Measurements from ENCODE around the gene ANO2. TPM values are rescaled to one million over a fixed set of nuclear protein-coding genes. Genes with fewer than 3 reads are reported as not detected.

Gene ANO2
- 1 to 10 TPM; 1.3 to 1.4 TPM for polyA plus RNA-seq

DNA sequence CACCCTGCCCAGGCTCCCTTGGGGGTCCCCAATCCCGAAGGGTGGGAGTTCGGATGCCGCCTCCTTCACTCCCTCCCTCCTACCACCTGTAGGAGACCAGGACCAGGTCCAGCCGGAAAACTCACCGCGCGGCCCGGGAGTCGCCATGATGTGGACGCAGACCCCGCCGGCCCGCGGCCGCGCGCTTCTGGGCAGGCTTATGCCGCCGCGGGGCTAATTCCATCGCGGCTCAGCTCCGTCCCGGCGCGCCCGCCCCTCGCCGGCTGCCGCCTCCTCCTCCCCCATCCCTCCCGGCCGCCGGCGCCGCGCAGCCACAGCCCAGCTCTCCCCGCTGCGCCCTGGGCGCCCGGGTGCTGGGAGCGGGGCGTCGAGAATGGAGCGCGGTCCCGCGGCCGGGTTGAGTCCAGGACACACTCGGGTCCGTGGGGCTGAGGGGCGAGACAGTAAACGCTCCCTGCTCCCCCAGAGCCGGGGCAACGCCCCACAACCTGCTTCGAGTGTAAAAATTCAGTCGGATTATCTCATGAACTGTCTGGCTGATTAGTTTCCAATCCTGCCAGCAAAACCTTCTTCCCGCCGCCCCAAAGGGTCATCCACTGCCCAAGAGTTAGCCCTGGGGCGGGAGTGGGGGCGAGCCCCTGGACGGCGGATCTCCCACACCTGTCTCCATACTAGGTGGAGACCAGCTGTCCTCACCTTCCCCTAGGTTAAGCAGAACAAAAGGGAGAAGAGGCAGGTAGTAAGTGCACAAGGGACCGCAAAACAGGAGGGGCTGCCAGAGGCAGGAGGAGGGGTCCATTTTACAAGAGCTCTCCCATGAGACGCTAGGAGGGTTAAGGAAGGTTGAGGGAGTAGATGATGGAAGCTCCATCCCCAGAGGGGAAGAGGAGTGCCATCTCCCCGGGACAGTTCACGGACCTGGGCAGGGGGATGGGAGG lies at the start of gene ANO2:
ANO2 (minus strand) TSS at position 189 of the 938 bp plus-strand sequence; CDS start at position 147, 42 bp downstream.
- peak within 1 kb of the TSS; percentile 25 to 40 for H3K4me3 ChIP-seq (ENCODE audit: low read depth in 1 of 2, low read length in 2 of 2)
- peaks cover 0 to 5% of the 10 kb centered on the region in 2 donors for H3K27me3 ChIP-seq (ENCODE audit: control insufficient read depth in 1 of 2, insufficient read depth in 2 of 2, low read length in 2 of 2)
- H3K36me3 ChIP-seq (ENCODE audit: control insufficient read depth in 2 of 2, insufficient read depth in 2 of 2, low read length in 1 of 2), result peaks cover 0 to 10% of the 10 kb centered on the region in 2 donors
- no peak within 1 kb of the TSS for H3K27ac ChIP-seq (ENCODE audit: low read depth in 2 of 2, low read length in 1 of 2)
- 7 to 10% methylated on average over 55 to 66 of the region's 66 CpGs for WGBS, 2 donors
- no peaks in the 10 kb centered on the region for H3K9me3 ChIP-seq (ENCODE audit: control insufficient read depth in 2 of 2, insufficient read depth in 1 of 2, low read depth in 1 of 2, low read length in 1 of 2)
- peaks cover 0 to 3% of the 10 kb centered on the region in 2 donors for H3K4me1 ChIP-seq (ENCODE audit: control insufficient read depth in 2 of 2, insufficient read depth in 2 of 2, low read length in 1 of 2)

DNA sequence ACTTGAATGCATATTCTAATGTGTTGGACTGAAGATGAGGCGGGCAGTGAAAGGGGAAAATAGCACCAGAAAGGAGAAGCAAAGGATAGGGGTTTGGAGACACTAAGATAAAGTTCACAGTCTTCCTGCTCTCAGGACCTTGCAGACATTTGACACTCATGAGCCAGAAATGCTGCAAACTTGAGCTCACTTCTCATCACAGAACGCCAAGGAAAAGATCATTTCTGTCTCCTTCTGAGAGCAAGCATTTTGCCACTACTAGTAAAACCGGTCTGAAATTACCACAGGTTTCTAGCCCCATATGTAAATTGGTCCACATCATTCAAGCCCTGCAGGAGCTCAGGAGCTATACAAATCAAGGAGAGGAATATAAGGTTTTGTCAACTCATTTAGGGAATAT lies 44.6 kb upstream of the ANO2 start:
- Histone ChIP-seq H3K27me3 (ENCODE audit: control insufficient read depth in 1 of 2, insufficient read depth in 2 of 2, low read length in 2 of 2) (no peaks in the 10 kb centered on the region), H3K27ac (ENCODE audit: low read depth in 2 of 2, low read length in 1 of 2) (no peak overlapping the region), H3K36me3 (ENCODE audit: control insufficient read depth in 2 of 2, insufficient read depth in 2 of 2, low read length in 1 of 2) (peaks cover 0 to 13% of the 10 kb centered on the region in 2 donors), H3K9me3 (ENCODE audit: control insufficient read depth in 2 of 2, insufficient read depth in 1 of 2, low read depth in 1 of 2, low read length in 1 of 2) (no peaks in the 10 kb centered on the region), H3K4me3 (ENCODE audit: low read depth in 1 of 2, low read length in 2 of 2) (no peak overlapping the region), H3K4me1 (ENCODE audit: control insufficient read depth in 2 of 2, insufficient read depth in 2 of 2, low read length in 1 of 2) (peaks cover 0 to 3% of the 10 kb centered on the region in 2 donors)
- WGBS, 2 donors, result 84 to 88% methylated on average over 3 of the region's 3 CpGs

DNA sequence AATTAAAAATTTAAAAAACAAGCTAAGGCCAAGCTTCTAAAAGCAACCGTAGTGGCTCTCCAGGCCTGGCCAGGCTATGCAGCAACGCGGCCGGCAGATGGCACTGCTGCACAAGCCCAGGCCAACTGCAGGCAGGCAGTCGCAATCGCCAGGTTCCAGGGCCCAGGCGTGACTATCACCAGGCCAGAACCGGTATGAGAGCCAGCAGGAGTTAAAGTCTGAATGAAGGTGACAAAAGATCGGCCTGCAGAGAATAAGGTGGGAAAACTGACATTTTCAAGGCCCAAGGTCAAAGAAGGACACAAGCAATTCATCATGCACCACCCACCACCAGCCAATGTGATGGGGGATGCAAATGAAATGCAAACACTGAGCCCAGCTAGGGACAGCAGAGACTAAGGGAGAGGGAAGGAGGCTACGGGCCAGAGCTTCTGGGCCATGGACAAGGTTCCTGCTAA lies 43.6 kb upstream of the ANO2 start:
- no peak overlapping the region for H3K4me3 ChIP-seq (ENCODE audit: low read depth in 1 of 2, low read length in 2 of 2)
- peaks cover 0 to 8% of the 10 kb centered on the region in 2 donors for H3K36me3 ChIP-seq (ENCODE audit: control insufficient read depth in 2 of 2, insufficient read depth in 2 of 2, low read length in 1 of 2)
- H3K9me3 ChIP-seq (ENCODE audit: control insufficient read depth in 2 of 2, insufficient read depth in 1 of 2, low read depth in 1 of 2, low read length in 1 of 2), result no peaks in the 10 kb centered on the region

DNA sequence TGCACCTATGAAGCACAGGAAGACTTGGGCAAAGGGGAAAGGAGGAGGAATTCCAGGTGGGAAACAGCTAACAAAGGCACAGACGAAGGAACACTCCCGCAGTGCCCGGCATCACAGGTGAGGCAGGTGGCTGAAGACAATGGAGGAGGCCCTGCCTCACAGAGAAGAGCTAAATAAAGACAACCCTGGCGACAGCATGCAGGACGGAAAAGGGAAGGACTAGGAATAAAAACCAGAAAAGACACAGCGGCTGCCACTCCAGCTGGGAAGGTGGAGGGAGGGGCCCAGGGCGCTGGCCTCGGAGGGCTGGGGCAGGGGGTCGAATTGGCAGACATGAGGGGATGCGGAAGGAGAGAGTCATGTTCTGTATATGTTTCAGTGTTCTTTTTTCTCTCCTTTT lies 43.0 kb upstream of the ANO2 start:
- 66 to 71% methylated on average over 10 of the region's 10 CpGs for WGBS, 2 donors
- no peaks in the 10 kb centered on the region for H3K27me3 ChIP-seq (ENCODE audit: control insufficient read depth in 1 of 2, insufficient read depth in 2 of 2, low read length in 2 of 2)
- H3K9me3 ChIP-seq (ENCODE audit: control insufficient read depth in 2 of 2, insufficient read depth in 1 of 2, low read depth in 1 of 2, low read length in 1 of 2), result no peaks in the 10 kb centered on the region
- peaks cover 0 to 3% of the 10 kb centered on the region in 2 donors for H3K4me1 ChIP-seq (ENCODE audit: control insufficient read depth in 2 of 2, insufficient read depth in 2 of 2, low read length in 1 of 2)
- peaks cover 0 to 8% of the 10 kb centered on the region in 2 donors for H3K36me3 ChIP-seq (ENCODE audit: control insufficient read depth in 2 of 2, insufficient read depth in 2 of 2, low read length in 1 of 2)
- no peak overlapping the region for H3K27ac ChIP-seq (ENCODE audit: low read depth in 2 of 2, low read length in 1 of 2)
- H3K4me3 ChIP-seq (ENCODE audit: low read depth in 1 of 2, low read length in 2 of 2), result no peak overlapping the region

More for the DNA sequence above, 43.6 kb upstream of the ANO2 start:
- Histone ChIP-seq H3K4me1 (ENCODE audit: control insufficient read depth in 2 of 2, insufficient read depth in 2 of 2, low read length in 1 of 2) (peaks cover 0 to 3% of the 10 kb centered on the region in 2 donors), H3K27me3 (ENCODE audit: control insufficient read depth in 1 of 2, insufficient read depth in 2 of 2, low read length in 2 of 2) (no peaks in the 10 kb centered on the region), H3K27ac (ENCODE audit: low read depth in 2 of 2, low read length in 1 of 2) (no peak overlapping the region)
- 2 to 4% methylated on average over 10 of the region's 10 CpGs for WGBS, 2 donors

DNA sequence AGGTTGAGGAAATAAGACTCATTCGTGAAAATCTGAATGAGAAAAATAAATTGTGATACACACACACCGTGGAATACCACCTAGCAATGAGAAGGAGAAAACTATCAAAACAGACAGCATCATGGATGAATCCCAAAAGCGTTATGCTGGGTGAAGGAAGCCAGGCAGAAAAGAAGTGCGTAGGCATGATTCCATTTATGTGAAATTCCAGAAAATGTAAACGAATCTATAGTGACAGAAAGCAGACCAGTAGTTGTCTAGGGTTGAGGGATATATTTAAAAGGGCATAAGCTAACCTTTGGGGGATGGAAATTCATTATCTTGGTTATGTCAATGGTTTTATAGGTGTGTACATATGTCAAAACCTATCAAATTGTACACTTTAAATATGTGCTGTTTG lies 42.5 kb upstream of the ANO2 start:
- H3K36me3 ChIP-seq (ENCODE audit: control insufficient read depth in 2 of 2, insufficient read depth in 2 of 2, low read length in 1 of 2), result peaks cover 0 to 12% of the 10 kb centered on the region in 2 donors
- H3K4me1 ChIP-seq (ENCODE audit: control insufficient read depth in 2 of 2, insufficient read depth in 2 of 2, low read length in 1 of 2), result peaks cover 0 to 3% of the 10 kb centered on the region in 2 donors
- no peak overlapping the region for H3K27ac ChIP-seq (ENCODE audit: low read depth in 2 of 2, low read length in 1 of 2)
- H3K4me3 ChIP-seq (ENCODE audit: low read depth in 1 of 2, low read length in 2 of 2), result no peak overlapping the region
- 83 to 84% methylated on average over 5 of the region's 5 CpGs for WGBS, 2 donors
- H3K27me3 ChIP-seq (ENCODE audit: control insufficient read depth in 1 of 2, insufficient read depth in 2 of 2, low read length in 2 of 2), result no peaks in the 10 kb centered on the region
- H3K9me3 ChIP-seq (ENCODE audit: control insufficient read depth in 2 of 2, insufficient read depth in 1 of 2, low read depth in 1 of 2, low read length in 1 of 2), result no peaks in the 10 kb centered on the region

DNA sequence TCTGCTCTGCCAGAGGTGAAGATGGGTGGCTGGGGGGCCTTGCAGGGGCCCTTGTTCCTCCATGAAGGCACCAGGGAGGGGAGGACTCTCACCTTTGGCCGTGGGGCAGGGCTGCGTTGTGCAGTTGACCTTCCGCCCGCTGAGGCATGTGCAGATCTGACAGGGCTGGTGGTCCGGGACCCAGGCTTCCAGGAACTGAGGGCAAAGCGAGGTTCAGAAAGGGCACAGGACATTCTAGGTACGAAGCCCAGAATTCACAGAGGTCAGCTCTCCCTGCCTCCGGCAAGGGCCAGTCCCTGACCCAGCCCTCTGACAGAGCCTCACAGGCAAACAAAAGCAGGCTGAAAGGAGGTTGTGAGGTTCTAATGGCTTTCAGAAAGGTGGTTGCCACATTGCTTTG lies 40.4 kb upstream of the ANO2 start:
- WGBS, 2 donors, result 66 to 81% methylated on average over 8 of the region's 8 CpGs
- H3K36me3 ChIP-seq (ENCODE audit: control insufficient read depth in 2 of 2, insufficient read depth in 2 of 2, low read length in 1 of 2), result peaks cover 0 to 14% of the 10 kb centered on the region in 2 donors

DNA sequence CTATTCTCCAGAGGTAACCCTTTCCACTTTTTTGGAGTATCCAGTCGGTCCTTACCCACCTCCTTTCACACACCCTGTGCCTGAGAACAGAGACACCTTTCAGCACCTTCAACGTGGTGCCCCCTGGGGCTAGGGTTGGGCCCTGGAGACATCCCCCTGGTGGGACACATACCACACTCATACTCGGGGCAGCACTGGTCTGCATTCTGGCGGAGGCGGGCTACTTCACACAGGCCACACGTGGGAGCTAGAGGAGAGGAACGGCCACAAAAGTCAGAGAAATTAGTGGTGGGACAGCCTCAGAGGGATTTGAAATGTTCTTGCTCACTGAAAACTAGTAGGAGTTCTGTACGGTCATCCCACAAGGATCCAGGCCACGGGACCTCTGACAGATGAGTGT lies 39.8 kb upstream of the ANO2 start:
- H3K9me3 ChIP-seq (ENCODE audit: control insufficient read depth in 2 of 2, insufficient read depth in 1 of 2, low read depth in 1 of 2, low read length in 1 of 2), result no peaks in the 10 kb centered on the region
- no peak overlapping the region for H3K4me3 ChIP-seq (ENCODE audit: low read depth in 1 of 2, low read length in 2 of 2)
- 72 to 73% methylated on average over 9 of the region's 9 CpGs for WGBS, 2 donors
- peaks cover 0 to 3% of the 10 kb centered on the region in 2 donors for H3K4me1 ChIP-seq (ENCODE audit: control insufficient read depth in 2 of 2, insufficient read depth in 2 of 2, low read length in 1 of 2)
- H3K27ac ChIP-seq (ENCODE audit: low read depth in 2 of 2, low read length in 1 of 2), result no peak overlapping the region
- peaks cover 0 to 14% of the 10 kb centered on the region in 2 donors for H3K36me3 ChIP-seq (ENCODE audit: control insufficient read depth in 2 of 2, insufficient read depth in 2 of 2, low read length in 1 of 2)
- no peaks in the 10 kb centered on the region for H3K27me3 ChIP-seq (ENCODE audit: control insufficient read depth in 1 of 2, insufficient read depth in 2 of 2, low read length in 2 of 2)

More for the DNA sequence above, 40.4 kb upstream of the ANO2 start:
- H3K27me3 ChIP-seq (ENCODE audit: control insufficient read depth in 1 of 2, insufficient read depth in 2 of 2, low read length in 2 of 2), result no peaks in the 10 kb centered on the region
- H3K9me3 ChIP-seq (ENCODE audit: control insufficient read depth in 2 of 2, insufficient read depth in 1 of 2, low read depth in 1 of 2, low read length in 1 of 2), result no peaks in the 10 kb centered on the region
- peaks cover 0 to 3% of the 10 kb centered on the region in 2 donors for H3K4me1 ChIP-seq (ENCODE audit: control insufficient read depth in 2 of 2, insufficient read depth in 2 of 2, low read length in 1 of 2)
- no peak overlapping the region for H3K4me3 ChIP-seq (ENCODE audit: low read depth in 1 of 2, low read length in 2 of 2)
- no peak overlapping the region for H3K27ac ChIP-seq (ENCODE audit: low read depth in 2 of 2, low read length in 1 of 2)

DNA sequence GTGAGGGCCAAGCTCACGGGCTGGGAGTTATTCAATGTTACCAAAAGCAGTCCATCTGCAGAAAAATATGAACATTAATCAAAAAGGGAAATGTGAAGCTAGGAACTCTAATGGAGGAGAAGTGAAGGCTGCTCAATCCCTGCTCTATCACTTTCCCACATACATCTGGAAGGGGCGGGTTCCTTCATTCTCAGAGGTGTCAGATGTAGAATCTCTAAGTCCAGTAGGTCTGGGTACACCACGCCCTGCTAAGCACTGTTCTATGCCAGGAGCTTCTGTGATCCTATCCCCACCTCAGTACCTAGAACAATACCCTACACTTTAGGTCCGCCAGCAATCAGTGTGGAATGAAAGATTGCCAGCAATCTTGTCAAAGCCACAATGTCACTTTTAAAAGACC lies 37.0 kb upstream of the ANO2 start:
- 78 to 80% methylated on average over 4 of the region's 4 CpGs for WGBS, 2 donors
- no peak overlapping the region for H3K4me3 ChIP-seq (ENCODE audit: low read depth in 1 of 2, low read length in 2 of 2)

DNA sequence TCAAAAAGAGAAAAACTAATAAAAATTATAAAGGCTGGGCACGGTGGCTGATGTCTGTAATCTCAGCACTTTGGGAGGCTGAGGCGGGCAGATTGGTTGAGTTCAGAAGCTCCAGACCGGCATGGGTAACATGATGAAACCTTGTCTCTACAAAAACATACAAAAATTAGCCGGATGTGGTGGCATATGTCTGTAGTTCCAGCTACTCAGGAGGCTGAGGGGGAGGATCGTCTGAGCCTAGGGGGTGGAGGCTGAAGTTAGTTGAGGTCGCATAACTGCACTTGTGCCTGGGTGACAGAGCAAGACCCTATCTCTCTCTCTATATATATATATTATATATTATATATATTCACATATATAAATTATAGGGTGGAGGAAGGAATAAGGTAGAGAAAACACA lies 32.5 kb upstream of the ANO2 start:
- no peak overlapping the region for H3K27ac ChIP-seq (ENCODE audit: low read depth in 2 of 2, low read length in 1 of 2)
- no peaks in the 10 kb centered on the region for H3K4me1 ChIP-seq (ENCODE audit: control insufficient read depth in 2 of 2, insufficient read depth in 2 of 2, low read length in 1 of 2)
- no peak overlapping the region for H3K4me3 ChIP-seq (ENCODE audit: low read depth in 1 of 2, low read length in 2 of 2)
- no peaks in the 10 kb centered on the region for H3K9me3 ChIP-seq (ENCODE audit: control insufficient read depth in 2 of 2, insufficient read depth in 1 of 2, low read depth in 1 of 2, low read length in 1 of 2)
- H3K36me3 ChIP-seq (ENCODE audit: control insufficient read depth in 2 of 2, insufficient read depth in 2 of 2, low read length in 1 of 2), result peaks cover 0 to 8% of the 10 kb centered on the region in 2 donors
- H3K27me3 ChIP-seq (ENCODE audit: control insufficient read depth in 1 of 2, insufficient read depth in 2 of 2, low read length in 2 of 2), result no peaks in the 10 kb centered on the region
- 81 to 89% methylated on average over 6 of the region's 6 CpGs for WGBS, 2 donors

More for the DNA sequence above, 37.0 kb upstream of the ANO2 start:
- Histone ChIP-seq H3K36me3 (ENCODE audit: control insufficient read depth in 2 of 2, insufficient read depth in 2 of 2, low read length in 1 of 2) (peaks cover 0 to 14% of the 10 kb centered on the region in 2 donors), H3K4me1 (ENCODE audit: control insufficient read depth in 2 of 2, insufficient read depth in 2 of 2, low read length in 1 of 2) (no peaks in the 10 kb centered on the region), H3K27ac (ENCODE audit: low read depth in 2 of 2, low read length in 1 of 2) (no peak overlapping the region), H3K27me3 (ENCODE audit: control insufficient read depth in 1 of 2, insufficient read depth in 2 of 2, low read length in 2 of 2) (no peaks in the 10 kb centered on the region), H3K9me3 (ENCODE audit: control insufficient read depth in 2 of 2, insufficient read depth in 1 of 2, low read depth in 1 of 2, low read length in 1 of 2) (no peaks in the 10 kb centered on the region)
